Eye (tissue), 1 donor: ENCODE results near the gene PRRC2A.
"Not testable (repeated sequence)": the region's sequence is repeated elsewhere in the genome, so short reads cannot be mapped to it uniquely, and the experiment has no call there.

Experiments
- DNase-seq: peaks from one replicate; pipeline ENCODE4 v3.0.0-alpha.2; 2015

Gene PRRC2A

GRCh38 chr6:31586008-31586407 lies 34.5 kb upstream of the PRRC2A start, which contains the start of gene LST1:
Gene LST1, plus strand, starts transcription at chr6:31586277. Its CDS starts 1,023 bp downstream, at chr6:31587300.
- no peak for DNase-seq

- no peak for DNase-seq
Measured at GRCh38 chr6:31586599-31587281, 33.8 kb upstream of the PRRC2A start.

- DNase-seq: no peak
Measured at GRCh38 chr6:31587791-31588777, 32.4 kb upstream of the PRRC2A start.

- peak; percentile 17 for DNase-seq
Measured at GRCh38 chr6:31588871-31589650, 31.5 kb upstream of the PRRC2A start.

- DNase-seq: not testable (repeated sequence)
Measured at GRCh38 chr6:31590691-31591090, 29.8 kb upstream of the PRRC2A start.

- no peak for DNase-seq
Measured at GRCh38 chr6:31592396-31592771, 28.1 kb upstream of the PRRC2A start.

DNA sequence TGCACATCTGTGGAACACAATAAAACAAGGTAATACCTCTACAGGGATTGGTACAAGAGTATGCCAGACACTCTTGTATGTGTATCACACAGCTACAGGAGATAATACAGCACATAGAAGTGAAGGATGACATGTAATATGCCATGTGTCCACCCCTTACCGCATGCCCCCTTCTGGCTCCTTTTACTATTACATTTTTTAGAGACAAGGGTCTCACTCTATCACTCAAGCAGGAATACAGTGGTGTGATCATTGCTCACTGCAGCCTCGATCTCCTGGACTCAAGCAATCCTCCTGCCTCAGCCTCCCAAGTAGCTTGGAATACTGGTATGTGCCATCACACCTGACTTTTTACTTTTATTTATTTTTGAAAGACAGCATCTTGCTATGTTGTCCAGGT lies 23.5 kb upstream of the PRRC2A start:
- DNase-seq: peak; percentile 26

GRCh38 chr6:31607317-31607716 lies 13.2 kb upstream of the PRRC2A start:
- DNase-seq: no peak

GRCh38 chr6:31609519-31610406 lies 10.8 kb upstream of the PRRC2A start:
- DNase-seq: no peak

- no peak for DNase-seq
Measured at GRCh38 chr6:31610968-31611367, 9.5 kb upstream of the PRRC2A start.

DNA sequence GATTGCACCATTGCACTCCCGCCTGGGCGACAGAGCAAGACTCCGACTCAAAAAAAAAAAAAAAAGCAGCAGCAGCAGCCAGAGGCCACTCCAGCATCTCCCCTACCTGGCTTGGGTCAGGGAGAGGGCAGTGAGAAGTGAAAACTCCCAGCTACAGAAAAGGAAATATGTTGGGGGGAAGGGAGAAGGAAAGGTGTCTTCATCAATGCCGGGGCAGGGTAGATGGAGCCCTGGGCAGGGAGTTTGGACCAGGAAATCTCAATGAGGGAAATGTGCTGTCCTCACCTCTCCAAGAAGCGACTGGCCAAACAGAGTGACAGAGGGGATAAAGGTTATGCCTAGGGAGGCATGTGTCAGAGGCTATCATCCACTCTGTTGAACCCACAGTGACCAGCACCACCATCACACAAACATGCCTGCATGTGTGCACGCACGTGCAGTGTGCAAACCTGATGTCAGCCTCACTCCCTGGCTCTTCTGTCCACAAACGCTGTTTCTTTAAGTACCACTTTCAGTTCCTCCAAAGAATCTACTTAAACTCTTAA lies 6.4 kb upstream of the PRRC2A start:
- no peak for DNase-seq

DNA sequence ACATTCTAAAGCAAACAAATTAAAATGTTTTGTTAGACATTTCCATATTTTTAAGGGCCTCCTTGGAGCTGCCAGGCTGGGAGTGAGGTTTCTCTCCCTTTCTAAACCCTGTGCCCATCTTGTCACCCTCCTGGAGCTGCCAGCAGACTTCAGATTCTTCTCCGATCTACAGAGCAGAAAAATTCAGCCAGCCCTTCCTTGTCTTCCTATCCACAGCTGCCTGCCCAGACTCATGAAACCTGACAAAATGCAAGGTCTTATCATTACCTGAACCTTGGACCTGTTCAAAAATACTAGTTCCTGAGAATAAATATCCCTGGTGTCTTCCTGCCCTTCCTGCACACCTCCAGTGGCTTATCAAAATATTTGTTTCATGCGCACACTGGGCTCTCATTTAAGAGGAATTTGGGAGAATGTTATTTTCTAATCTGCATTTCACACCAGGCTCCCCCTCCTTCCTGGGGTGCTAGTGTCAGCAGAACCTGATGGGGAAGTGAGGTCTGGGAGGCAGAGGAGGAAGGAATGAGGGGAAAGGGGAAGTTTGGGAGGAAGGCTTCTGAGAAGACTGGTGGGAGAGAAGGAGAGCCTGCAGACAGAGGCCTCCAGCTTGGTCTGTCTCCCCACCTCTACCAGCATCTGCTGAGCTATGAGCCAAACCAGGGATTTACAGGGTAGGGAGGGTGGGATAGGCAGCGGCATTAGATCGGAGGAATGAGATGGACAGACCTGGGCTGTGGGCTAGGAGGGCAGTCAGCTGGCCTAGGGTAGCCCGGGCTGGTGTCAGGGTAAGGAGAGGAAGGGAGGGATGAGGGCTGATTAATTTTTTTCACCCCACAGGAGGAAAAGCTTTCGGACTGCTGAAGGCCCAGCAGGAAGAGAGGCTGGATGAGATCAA lies 5.6 kb upstream of the PRRC2A start, which contains the start of gene AIF1:
Gene AIF1 (plus strand): TSS at position 551 of the 895 bp plus-strand sequence. CDS start 96 bp downstream, at position 647.
- DNase-seq: no peak

DNA sequence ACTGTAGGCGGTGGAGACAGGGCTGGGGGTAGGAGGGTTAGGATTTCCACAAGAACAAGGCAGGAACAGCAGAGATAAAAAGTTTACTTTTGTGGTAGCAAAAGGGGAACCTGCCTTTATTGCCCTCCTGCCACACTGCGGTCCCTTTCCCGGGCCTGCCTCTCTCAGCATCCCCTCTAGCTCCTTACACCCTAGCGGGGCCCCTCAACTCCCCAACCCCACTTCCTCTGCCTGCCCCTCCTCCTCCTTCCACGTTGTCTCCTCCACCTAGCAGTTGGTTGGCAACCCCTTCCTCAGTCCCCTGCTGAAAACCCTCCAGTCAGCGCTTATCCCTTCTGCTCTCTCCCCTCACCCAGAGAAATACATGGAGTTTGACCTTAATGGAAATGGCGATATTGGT lies 4.8 kb upstream of the PRRC2A start:
- no peak for DNase-seq

DNA sequence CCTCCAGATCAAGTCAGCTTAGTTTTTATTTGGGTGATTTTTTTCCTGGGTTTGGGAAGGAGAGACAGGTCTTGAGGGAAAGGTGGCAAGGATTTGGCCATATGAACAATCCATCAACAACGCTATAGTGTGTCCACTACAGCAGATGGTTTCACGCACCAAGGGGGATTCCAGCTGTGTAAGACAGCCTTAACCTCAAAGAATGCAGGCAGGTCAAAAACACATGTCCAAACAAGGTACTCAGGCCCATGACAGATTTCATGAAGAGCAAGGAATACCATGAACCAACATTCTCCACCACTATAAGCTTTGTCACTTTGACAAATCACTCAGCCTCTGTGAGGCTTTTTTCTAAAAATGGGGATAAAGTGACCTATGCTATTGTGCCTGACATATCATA lies 3.5 kb upstream of the PRRC2A start:
- DNase-seq: no peak

- peak; percentile 99 for DNase-seq
Measured at GRCh38 chr6:31619805-31620585, 520 bp upstream of the PRRC2A start.

- DNase-seq: peak; percentile 57
Measured at GRCh38 chr6:31621320-31621939, 915 bp downstream of the PRRC2A start.

DNA sequence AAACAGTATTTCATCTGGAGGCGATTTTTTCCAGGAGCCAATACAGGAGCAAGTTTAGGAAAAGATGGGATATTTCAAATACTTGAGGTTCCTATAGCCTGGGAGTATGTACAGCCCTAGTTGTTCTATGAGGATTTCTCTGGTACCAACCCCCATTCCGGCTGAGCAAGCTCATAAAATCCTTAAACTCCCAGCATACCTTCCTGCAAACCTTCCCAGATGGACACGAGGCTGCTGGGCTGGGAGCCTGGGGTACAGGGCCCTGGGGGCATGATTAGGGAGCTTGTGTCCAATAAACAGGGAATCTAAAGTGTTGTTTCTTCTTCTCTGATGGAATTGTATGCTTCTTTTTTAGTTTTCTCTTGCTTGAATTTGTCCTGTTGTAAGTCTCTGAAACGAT lies 1.5 kb downstream of the PRRC2A start:
- no peak for DNase-seq

DNA sequence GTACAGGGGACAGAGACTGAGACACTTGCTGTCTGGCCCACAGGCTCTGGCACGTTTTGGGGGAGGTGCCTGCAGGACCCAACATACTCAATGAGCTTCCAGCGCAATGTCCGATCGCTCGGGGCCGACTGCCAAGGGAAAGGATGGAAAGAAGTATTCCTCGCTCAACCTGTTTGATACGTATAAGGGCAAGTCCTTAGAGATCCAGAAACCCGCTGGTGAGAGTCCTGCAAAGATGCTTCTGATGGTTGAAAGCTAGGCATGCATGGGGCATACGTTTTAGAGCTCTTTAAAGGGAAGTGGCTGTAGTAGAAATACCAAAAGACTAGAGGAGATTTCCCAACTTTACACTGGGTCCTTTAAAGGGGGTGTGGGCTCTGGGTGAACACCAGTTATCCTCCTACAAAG lies 2.2 kb downstream of the PRRC2A start:
- no peak for DNase-seq

GRCh38 chr6:31624070-31624469 lies 3.6 kb downstream of the PRRC2A start:
- DNase-seq: no peak
